Stimulated activated CD4-positive, alpha-beta T cell treated with anti-CD3 and anti-CD28 coated beads, Interleukin-15, amount 100 ng/mL, for 24 hours (primary cell): ENCODE measurements around the gene ITPRIP.

ENCODE experiments used
- DNase-seq: peaks from one replicate; pipeline ENCODE4 v3.0.0-alpha.2; 2020

The ITPRIP gene

GRCh38 chr10:104279550-104280259 lies 58.6 kb downstream of the ITPRIP start:
- DNase-seq: no peak

DNA sequence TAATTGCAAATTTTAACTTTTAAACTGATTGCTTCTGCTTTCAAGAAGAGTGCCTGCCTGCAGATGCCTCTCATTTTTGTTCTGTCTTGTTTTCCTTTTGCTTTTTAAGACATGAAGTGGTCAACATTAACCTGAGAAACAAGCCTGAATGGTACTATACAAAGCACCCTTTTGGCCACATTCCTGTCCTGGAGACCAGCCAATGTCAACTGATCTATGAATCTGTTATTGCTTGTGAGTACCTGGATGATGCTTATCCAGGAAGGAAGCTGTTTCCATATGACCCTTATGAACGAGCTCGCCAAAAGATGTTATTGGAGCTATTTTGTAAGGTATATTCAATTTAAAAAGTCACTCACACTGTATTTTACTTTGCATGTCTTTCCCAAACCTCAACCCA lies 60.5 kb downstream of the ITPRIP start:
- no peak for DNase-seq

DNA sequence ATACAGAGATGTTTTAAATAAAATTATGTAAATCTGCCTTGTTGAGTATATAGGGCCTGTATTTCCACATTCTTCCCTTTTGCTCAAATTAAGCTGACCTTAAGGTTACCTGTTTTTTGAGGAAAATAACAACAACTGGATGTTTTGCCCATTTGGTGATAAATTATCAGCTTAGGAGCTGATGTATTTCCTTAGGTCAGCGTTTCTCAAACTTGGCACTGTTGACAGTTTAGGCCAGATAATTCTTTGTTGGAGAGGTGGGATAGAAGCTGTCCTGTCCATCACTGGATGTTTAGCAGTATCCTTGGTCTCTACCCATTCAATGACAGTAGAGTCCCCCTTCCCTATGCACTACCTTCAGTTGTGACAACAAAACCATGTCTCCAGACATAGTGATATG lies 62.1 kb downstream of the ITPRIP start:
- no peak for DNase-seq

DNA sequence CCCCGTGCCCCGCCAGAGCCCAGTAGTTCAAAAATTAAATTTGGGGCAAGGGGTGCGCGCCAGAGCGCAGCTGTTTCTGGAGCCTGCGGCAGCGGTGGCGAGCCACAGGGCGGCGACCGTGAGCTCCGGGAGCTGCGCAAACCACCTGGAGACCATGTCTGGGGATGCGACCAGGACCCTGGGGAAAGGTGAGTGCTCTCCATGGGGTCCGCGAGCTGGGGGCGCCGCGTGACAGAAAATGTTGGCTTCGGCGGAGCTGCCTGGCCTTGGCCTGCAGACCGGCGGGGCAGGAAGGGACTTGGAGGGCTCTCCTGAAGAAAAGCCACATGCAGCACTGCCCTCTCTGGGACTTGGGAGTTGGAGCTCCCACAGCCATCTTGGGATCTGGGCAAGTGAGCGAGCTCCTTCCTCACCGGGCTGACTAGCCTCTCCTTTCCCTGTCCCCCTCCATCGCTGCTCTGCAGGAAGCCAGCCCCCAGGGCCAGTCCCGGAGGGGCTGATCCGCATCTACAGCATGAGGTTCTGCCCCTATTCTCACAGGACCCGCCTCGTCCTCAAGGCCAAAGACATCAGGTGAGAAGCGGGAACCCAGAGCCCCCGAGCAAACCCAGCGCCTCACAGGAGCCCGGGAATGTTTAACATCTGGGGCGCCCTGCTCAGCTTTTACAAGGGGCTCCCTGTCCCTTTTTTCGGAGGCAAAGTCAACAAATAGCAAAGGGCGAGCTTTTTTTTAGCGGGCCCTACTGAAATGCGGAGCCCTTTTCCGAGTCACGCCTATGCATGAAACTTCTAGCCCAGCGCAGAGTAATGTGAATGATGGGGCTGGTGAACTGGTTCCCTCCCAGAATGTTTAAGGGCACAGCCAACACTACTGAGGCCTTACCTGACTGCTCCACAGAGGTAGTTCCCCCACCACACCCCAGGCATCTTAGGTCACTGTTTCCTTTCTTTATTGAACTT lies 63.2 kb downstream of the ITPRIP start:
- DNase-seq: peak; percentile 68

DNA sequence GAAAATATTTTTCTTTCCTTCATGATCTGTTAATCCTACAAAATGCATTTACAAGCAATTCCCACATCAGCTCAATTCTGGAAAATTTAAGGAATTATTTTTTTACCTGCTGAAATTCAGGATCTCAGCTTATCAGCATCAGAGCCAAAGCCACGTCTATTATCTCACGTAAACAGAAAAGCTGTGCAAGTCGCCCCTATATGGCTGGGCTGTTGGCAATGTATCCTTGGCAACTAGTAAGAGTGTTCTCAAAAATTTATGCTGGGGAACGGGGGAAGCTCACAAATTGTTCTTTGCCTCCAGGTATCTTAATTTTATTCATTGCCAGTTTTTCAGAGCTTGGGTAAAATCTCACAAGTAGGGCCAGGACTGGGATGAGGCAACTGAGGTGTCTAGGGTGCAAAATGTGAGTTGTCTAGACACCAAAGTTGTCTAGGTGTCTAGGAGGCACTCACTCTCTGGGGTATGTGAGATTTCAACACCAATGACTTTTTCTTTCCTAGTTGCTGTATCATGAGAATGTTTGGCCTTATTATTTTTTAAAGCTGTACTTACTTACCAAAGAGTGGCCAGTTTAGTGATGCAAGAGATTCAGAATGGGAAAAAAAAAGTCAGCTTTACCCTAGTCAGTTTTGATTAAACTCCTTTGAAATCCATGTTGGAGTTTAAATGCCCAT lies 64.2 kb downstream of the ITPRIP start:
- no peak for DNase-seq

DNA sequence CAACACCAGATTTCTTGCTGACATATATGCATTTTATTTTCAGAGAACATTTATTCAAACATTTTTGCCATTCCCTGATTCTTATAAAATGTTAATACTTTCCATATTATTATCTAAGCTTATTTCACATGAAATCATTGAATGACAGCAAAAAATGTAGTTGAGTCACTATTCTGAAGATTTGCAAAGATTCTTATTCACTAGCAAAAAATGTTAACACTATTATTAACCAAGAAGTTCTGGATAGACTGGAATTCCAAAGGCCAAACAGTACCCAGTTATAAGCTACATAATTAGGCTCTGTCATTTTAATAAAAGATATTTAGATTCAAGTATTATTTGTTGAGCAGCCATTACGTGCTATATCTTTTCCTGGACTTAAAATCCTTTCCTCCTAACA lies 65.0 kb downstream of the ITPRIP start:
- DNase-seq: no peak

GRCh38 chr10:104268713-104269645 lies 69.3 kb downstream of the ITPRIP start, which contains the start of gene GSTO2:
GSTO2 (plus strand) TSS chr10:104269184; CDS start chr10:104274916, 5,732 bp downstream.
- DNase-seq: peak; percentile 99

GRCh38 chr10:104268405-104268712 lies 69.9 kb downstream of the ITPRIP start:
- no peak for DNase-seq

DNA sequence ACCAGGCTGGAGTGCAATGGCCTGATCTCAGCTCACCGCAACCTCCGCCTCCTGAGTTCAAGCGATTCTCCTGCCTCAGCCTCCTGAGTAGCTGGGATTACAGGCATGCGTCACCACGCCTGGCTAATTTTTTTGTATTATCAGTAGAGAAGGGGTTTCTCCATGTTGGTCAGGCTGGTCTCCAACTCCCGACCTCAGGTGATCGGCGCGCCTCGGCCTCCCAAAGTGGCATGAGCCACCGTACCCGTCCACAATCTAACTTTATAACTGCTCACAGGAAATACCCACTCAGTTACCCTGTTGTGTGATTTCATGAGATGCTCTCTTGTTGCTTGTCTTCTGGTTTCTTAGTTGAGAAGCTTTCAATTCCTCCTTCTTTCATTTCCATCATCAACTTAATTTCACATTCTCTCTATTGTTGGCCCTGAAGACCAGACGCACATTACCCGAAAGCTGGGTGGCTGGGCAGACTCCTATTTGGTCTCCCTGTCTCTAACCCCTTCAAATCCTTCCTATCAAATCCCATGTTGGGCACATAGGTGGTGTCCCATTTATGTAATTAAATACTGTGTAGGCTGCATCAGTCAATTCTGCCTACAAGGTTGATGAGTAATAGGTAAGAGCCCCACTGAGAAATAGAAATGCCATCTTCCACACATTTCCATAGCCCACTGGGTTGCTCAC lies 70.4 kb downstream of the ITPRIP start:
- DNase-seq: peak; percentile 52

- no peak for DNase-seq
These were observed 73.5 kb downstream of the ITPRIP start for GRCh38 chr10:104264783-104265182.

DNA sequence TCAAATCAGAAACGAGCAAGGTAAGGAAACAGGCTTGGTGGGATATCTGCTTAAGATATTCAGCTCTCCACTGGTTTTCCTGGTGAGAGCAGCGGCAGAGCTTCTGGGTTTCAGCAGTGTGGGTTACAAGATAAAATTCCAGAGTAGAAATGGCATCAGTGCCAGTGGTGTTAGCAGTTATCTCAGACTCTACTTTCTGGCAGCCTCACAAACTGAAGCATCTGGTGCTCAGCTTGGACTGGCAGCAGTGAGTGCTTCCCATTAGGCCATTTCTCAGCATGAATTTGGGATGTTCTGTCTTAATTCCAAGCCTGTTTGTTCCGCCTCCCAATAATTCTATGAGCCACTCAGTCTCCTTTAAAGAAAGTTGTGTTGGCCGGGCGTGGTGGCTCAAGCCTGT lies 76.2 kb downstream of the ITPRIP start:
- DNase-seq: no peak

- DNase-seq: no peak
These were observed 77.5 kb downstream of the ITPRIP start for GRCh38 chr10:104260775-104261115.

- DNase-seq: no peak
These were observed 78.1 kb downstream of the ITPRIP start for GRCh38 chr10:104259999-104260774.
